K562 (cell line): Measurements from ENCODE around the gene KAT6B. TPM values are rescaled to one million over a fixed set of nuclear protein-coding genes. Genes with fewer than 3 reads are reported as not detected.

ENCODE experiments used
- ATAC-seq: fragments of 200-7000 bp; cut with Tn5 transposase; 3 replicates; pipeline ENCODE4 v1.9.1; 2020; ENCODE audit warnings: moderate library complexity
- BruUV-seq: library from RNA; stranded (reverse); fragments of 400-500 nt; replicated peaks from 2 replicates; lab custom pipeline; 2021; lab: Mats Ljungman, UMichigan
- CTCF ChIA-PET: fragments of 300-600 bp; formaldehyde crosslinking; extraction: SDS; loops from one replicate; lab custom pipeline; 2021; ENCODE audit warnings: low intra/inter-chr PET ratio; lab: Yijun Ruan, JAX
- POLR2A ChIA-PET: fragments of 300-600, 350-650 bp; sonication (Branson Sonifier 250); formaldehyde crosslinking; extraction: SDS; loops from one replicate; lab custom pipeline; 2021; ENCODE audit warnings: antibody characterized with exemption, inconsistent platforms; lab: Yijun Ruan, JAX
- DNase-seq, 4 experiments: peaks; one replicate each; pipeline versions ENCODE4 v3.0.0 to v3.0.0-alpha.2; 2011 to 2018; ENCODE audit warnings: low spot score in 3 of 4, mixed read lengths in 3 of 4; ENCODE audit errors: extremely low read depth in 1 of 4
- FAIRE-seq: peaks from 2 replicates; lab custom pipeline; 2011; peaks lifted over from hg19 to GRCh38; lab: Jason Lieb, UNC
- H2AFZ ChIP-seq: 2 replicates; pipeline ENCODE4 v1.6.0; 2011; ENCODE audit warnings: low read depth, low read length, control low read depth, inconsistent platforms
- H3K27ac ChIP-seq: fragments of 200-600 bp; 3 replicates; pipeline ENCODE4 v1.8.0; 2011; ENCODE audit warnings: low read depth, mild to moderate bottlenecking, control low read depth, inconsistent platforms, low read length, moderate library complexity, mixed read lengths; ENCODE audit errors: extremely low read depth
- H3K27me3 ChIP-seq, 2 experiments: fragments of 300-600 bp in 1 of 2; 2 replicates in 1 of 2; 3 replicates in 1 of 2; pipeline versions ENCODE4 v1.6.0 to v1.8.0; 2011; ENCODE audit warnings: inconsistent platforms in 2 of 2, low read length in 2 of 2, mild to moderate bottlenecking in 1 of 2, mixed read lengths in 1 of 2, moderate library complexity in 1 of 2; ENCODE audit not compliant: control insufficient read depth in 2 of 2, insufficient read depth in 2 of 2
- H3K36me3 ChIP-seq: fragments of 300-600 bp; 3 replicates; pipeline ENCODE4 v1.8.0; 2011; ENCODE audit warnings: mild to moderate bottlenecking, low read length, inconsistent platforms; ENCODE audit not compliant: control insufficient read depth, insufficient read depth
- H3K4me1 ChIP-seq, 2 experiments: fragments of 200-600 bp in 1 of 2; replicated peaks in 1 of 2; 2 replicates in 1 of 2; 3 replicates in 1 of 2; pipeline versions ENCODE4 v1.5.1 to v1.8.0; 2011; ENCODE audit warnings: inconsistent platforms in 2 of 2, low read length in 2 of 2, mild to moderate bottlenecking in 1 of 2, mixed read lengths in 1 of 2, moderate library complexity in 1 of 2; ENCODE audit not compliant: control insufficient read depth in 2 of 2, insufficient read depth in 2 of 2
- H3K4me2 ChIP-seq: 2 replicates; pipeline ENCODE4 v1.6.1; 2011; ENCODE audit warnings: low read length, control low read depth, inconsistent platforms, mixed read lengths; ENCODE audit not compliant: insufficient read depth
- H3K4me3 ChIP-seq: fragments of 200-600 bp; sonication (generic), shearing (Covaris generic); 2 replicates; pipeline ENCODE4 v1.5.1; 2016; ENCODE audit warnings: control low read depth, inconsistent platforms
- H3K79me2 ChIP-seq: fragments of 200-600 bp; 3 replicates; pipeline ENCODE4 v1.8.0; 2011; ENCODE audit warnings: low read length, inconsistent platforms; ENCODE audit not compliant: control insufficient read depth, insufficient read depth
- H3K9ac ChIP-seq, 2 experiments: 2 replicates each; pipeline versions ENCODE4 v1.6.0 to v1.6.1; 2011; ENCODE audit warnings: low read depth in 2 of 2, low read length in 2 of 2, control low read depth in 1 of 2, inconsistent platforms in 1 of 2, mild to moderate bottlenecking in 1 of 2, mixed read lengths in 1 of 2; ENCODE audit not compliant: insufficient read depth in 1 of 2
- H3K9me1 ChIP-seq: one replicate; pipeline ENCODE4 v1.6.0; 2011; ENCODE audit warnings: inconsistent platforms, mild to moderate bottlenecking, low read length, moderate library complexity; ENCODE audit not compliant: control insufficient read depth, insufficient read depth
- H3K9me3 ChIP-seq: replicated peaks from 2 replicates; pipeline ENCODE4 v1.5.1; 2011; ENCODE audit warnings: low read depth, low read length, inconsistent platforms; ENCODE audit not compliant: control insufficient read depth, insufficient read depth
- H4K20me1 ChIP-seq: replicated peaks from 2 replicates; pipeline ENCODE4 v1.6.1; 2011; ENCODE audit warnings: low read length, inconsistent platforms, mixed read lengths; ENCODE audit not compliant: control insufficient read depth, insufficient read depth
- DNMT1 ChIP-seq: fragments of 450-650 bp; IDR thresholded peaks from 2 replicates; pipeline ENCODE4 v1.6.1; 2016; ENCODE audit warnings: antibody characterized with exemption, mild to moderate bottlenecking
- HOMEZ ChIP-seq: fragments of 250-450 bp; sonication (Bioruptor Pico); IDR thresholded peaks from 2 replicates; pipeline ENCODE4 v1.4.0; 2020; ENCODE audit warnings: mild to moderate bottlenecking, moderate library complexity
- MCM5 ChIP-seq: fragments of 450-650 bp; IDR thresholded peaks from 2 replicates; pipeline ENCODE4 v1.6.1; 2016; ENCODE audit warnings: low read depth
- TFAP4 ChIP-seq: sonication (generic); formaldehyde crosslinking; IDR thresholded peaks from 2 replicates; pipeline ENCODE4 v1.8.0; 2022; ENCODE audit warnings: missing genetic modification reagents, mild to moderate bottlenecking, moderate library complexity, borderline replicate concordance
- ZNF133 ChIP-seq: fragments of 250-450 bp; sonication (Bioruptor Pico); IDR thresholded peaks from 2 replicates; pipeline ENCODE4 v1.4.0; 2020; ENCODE audit warnings: mild to moderate bottlenecking
- WGBS: fragments of 100-300 bp; shearing (Covaris generic); methylation state at CpG from one replicate; pipeline ENCODE4 v1.1.6; 2016; ENCODE audit warnings: low coverage, mixed read lengths; ENCODE audit not compliant: insufficient coverage; ENCODE audit errors: missing lambda C conversion rate; 5-methylcytosine and 5-hydroxymethylcytosine counted together
- in situ Hi-C: fragments of 300-500 bp; cut with MboI; formaldehyde crosslinking; loops from 4 replicates; pipeline ENCODE4 v1.15.0; 2018; ENCODE audit warnings: inconsistent platforms, mixed read lengths
- intact Hi-C: fragments of 100-400 bp; cut with micrococcal nuclease; formaldehyde crosslinking; loops from 2 replicates; pipeline ENCODE4 v1.14.2; 2022
- polyA plus RNA-seq, 8 experiments: library from polyadenylated mRNA; depleted of rRNA in 4 of 8; stranded (reverse) in 5 of 8; unstranded in 3 of 8; fragments of >200 nt; fragmentation: Nextera tagmentation in 2 of 8; fragmentation: Illumina TruSeq in 1 of 8; extraction: Ambion mirVana in 2 of 8; extraction: Trizol in 1 of 8; gene quantifications; 2 replicates each; pipeline versions ENCODE4 v1.2.1 to v1.2.3, GENCODE V29; 2011 to 2014; ENCODE audit warnings: inconsistent platforms in 1 of 8, missing spikeins in 1 of 8
- total RNA-seq, 7 experiments: library from RNA; depleted of rRNA in 6 of 7; stranded (reverse); fragments of >200 nt in 6 of 7; fragmentation: Illumina TruSeq in 2 of 7; extraction: Trizol in 2 of 7; gene quantifications; 2 replicates each; pipeline versions ENCODE4 v1.2.1 to v1.2.3, GENCODE V29; 2011 to 2021; ENCODE audit warnings: low replicate concordance in 1 of 7
- TF ChIP-seq, protein P1 (sequence below): conservative IDR thresholded peaks from 2 replicates; pipeline ENCODE4 v1.6.1; 2011; ENCODE audit warnings: low read depth, mild to moderate bottlenecking, low read length; ENCODE audit not compliant: control insufficient read depth

The KAT6B gene
- total and polyA plus RNA-seq, 9 of the 15 experiments (the other 6 are each of a cell fraction or from before 2014, with no cell fraction given): 1.4 to 9.2 (median 6.8) TPM

DNA sequence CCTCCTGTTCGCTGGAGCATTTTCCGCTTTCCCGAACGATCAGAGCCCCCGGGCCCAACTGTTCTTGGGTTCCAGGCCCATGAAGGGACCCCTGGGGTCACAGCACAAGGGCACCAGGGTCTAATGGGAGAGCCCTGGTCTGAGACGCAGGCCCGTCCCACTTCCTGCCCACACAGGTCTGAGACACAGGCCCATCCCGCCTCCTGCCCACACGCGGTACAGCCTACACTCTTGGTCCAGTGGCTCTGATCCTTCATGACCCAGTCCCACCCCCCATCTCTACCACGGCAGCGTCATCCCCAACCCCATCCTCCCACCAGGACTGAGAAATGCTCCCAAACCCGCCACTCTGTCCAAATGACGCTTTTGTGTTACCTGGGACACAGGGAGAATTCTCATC is 246.3 kb downstream of the KAT6B start (continued):
- TF ChIP-seq, protein P1, sequence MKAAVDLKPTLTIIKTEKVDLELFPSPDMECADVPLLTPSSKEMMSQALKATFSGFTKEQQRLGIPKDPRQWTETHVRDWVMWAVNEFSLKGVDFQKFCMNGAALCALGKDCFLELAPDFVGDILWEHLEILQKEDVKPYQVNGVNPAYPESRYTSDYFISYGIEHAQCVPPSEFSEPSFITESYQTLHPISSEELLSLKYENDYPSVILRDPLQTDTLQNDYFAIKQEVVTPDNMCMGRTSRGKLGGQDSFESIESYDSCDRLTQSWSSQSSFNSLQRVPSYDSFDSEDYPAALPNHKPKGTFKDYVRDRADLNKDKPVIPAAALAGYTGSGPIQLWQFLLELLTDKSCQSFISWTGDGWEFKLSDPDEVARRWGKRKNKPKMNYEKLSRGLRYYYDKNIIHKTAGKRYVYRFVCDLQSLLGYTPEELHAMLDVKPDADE: no peak

GRCh38 chr10:75073442-75073841 is 247.0 kb downstream of the KAT6B start:
- no peak overlapping the region for H3K4me3 ChIP-seq
- no peaks in the 10 kb centered on the region for H3K9me3 ChIP-seq
- ATAC-seq (no peak), FAIRE-seq (no peak), DNase-seq (no peak)
- peak overlapping the region in 1 of 2 experiments; percentile 15; a peak in 1 of 4 replicates for H3K9ac ChIP-seq
- no peaks in the 10 kb centered on the region for H3K79me2 ChIP-seq
- 59% methylated on average over 17 of the region's 17 CpGs for WGBS
- H3K27ac ChIP-seq: no peak overlapping the region
- TF ChIP-seq ZNF133 (CRISPR knock-in tag) (no peak), TFAP4 (CRISPR knock-in tag) (no peak), DNMT1 (no peak), MCM5 (no peak), HOMEZ (CRISPR knock-in tag) (no peak)
- CTCF ChIA-PET: no interaction called here
- no peaks in the 10 kb centered on the region for H4K20me1 ChIP-seq
- H3K36me3 ChIP-seq: no peaks in the 10 kb centered on the region
- no peaks in the 10 kb centered on the region; a peak in 1 of 5 replicates for H3K27me3 ChIP-seq
- intact Hi-C loops (no loop called here), in situ Hi-C loops (no loop called here)
- H2AFZ ChIP-seq: no peak overlapping the region
- POLR2A ChIA-PET: no interaction called here
- no peaks in the 10 kb centered on the region for H3K9me1 ChIP-seq
- H3K4me1 ChIP-seq: peaks cover 0 to 9% of the 10 kb centered on the region in 2 experiments; a peak in 2 of 5 replicates
- H3K4me2 ChIP-seq: no peak overlapping the region
- BruUV-seq: no TSS peak
